Thymus (tissue), 11 donors: ENCODE measurements around the gene APOM. TPM values are rescaled to one million over a fixed set of nuclear protein-coding genes. Genes with fewer than 3 reads are reported as not detected.

Source experiments
- DNase-seq, 9 donors: peaks; one replicate each; pipeline ENCODE4 v3.0.0-alpha.2; 2013; ENCODE audit warnings: low spot score in 9 of 9, low read depth in 6 of 9, missing footprints in 1 of 9
- H3K27ac ChIP-seq, 2 donors: one replicate each; pipeline ENCODE4 v1.5.1; 2013; ENCODE audit warnings: control low read depth in 1 of 2, low read depth in 1 of 2, low read length in 1 of 2, mild to moderate bottlenecking in 1 of 2, moderate library complexity in 1 of 2
- H3K27me3 ChIP-seq, 2 donors: one replicate each; pipeline ENCODE4 v1.5.1; 2013; ENCODE audit warnings: low read length in 1 of 2; ENCODE audit not compliant: control insufficient read depth in 2 of 2, insufficient read depth in 1 of 2
- H3K36me3 ChIP-seq, 2 donors: one replicate each; pipeline ENCODE4 v1.5.1; 2013; ENCODE audit warnings: low read length in 1 of 2, mild to moderate bottlenecking in 1 of 2, moderate library complexity in 1 of 2; ENCODE audit not compliant: control insufficient read depth in 2 of 2, insufficient read depth in 2 of 2
- H3K4me1 ChIP-seq, 2 donors: one replicate each; pipeline ENCODE4 v1.5.1; 2013; ENCODE audit warnings: low read length in 2 of 2; ENCODE audit not compliant: control insufficient read depth in 2 of 2, insufficient read depth in 2 of 2
- H3K4me3 ChIP-seq, 2 donors: one replicate each; pipeline ENCODE4 v1.5.1; 2013; ENCODE audit warnings: low read length in 2 of 2, control low read depth in 1 of 2, mild to moderate bottlenecking in 1 of 2
- H3K9me3 ChIP-seq, 2 donors: one replicate each; pipeline ENCODE4 v1.5.1; 2013; ENCODE audit warnings: low read length in 1 of 2, mild to moderate bottlenecking in 1 of 2; ENCODE audit not compliant: control insufficient read depth in 2 of 2, insufficient read depth in 1 of 2
- WGBS: extraction: QIAGEN DNeasy Blood & Tissue Kit; methylation state at CpG from one replicate; pipeline ENCODE4 v1.1.7; 2013; 5-methylcytosine and 5-hydroxymethylcytosine counted together
- polyA plus RNA-seq: library from polyadenylated mRNA; stranded (reverse); fragments of 200-250 nt; gene quantifications from one replicate; pipeline ENCODE4 v1.2.3, GENCODE V29; 2013
- total RNA-seq: library from RNA; stranded (reverse); fragments of 120-200 nt; gene quantifications from one replicate; pipeline ENCODE4 v1.2.4, GENCODE V29; 2013
- donor health status: healthy.

Gene APOM
- total and polyA plus RNA-seq, 2 donors: 6.1 to 9.1 TPM

DNA sequence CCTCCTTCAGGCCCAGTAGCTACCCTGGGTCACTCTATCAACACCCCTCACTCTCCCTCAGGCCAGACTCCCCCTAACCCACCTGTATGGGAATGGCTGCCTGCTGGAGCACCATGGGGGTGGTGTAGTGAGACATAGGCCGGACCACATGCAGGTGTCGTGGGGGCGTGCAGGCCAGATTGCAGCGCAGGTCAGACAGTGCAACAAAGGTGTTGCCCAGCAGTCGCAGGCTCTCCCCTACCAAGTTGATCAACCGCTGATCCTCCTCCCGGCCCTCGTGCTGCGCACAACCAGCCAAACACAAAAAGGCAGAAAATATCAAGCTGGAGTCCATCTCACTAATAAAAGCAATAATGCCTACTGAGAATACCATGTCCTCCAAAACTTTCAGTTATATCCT lies 10.4 kb upstream of the APOM start:
- Histone ChIP-seq H3K27me3 (no peaks in the 10 kb centered on the region), H3K4me1 (no peaks in the 10 kb centered on the region), H3K9me3 (no peaks in the 10 kb centered on the region), H3K4me3 (no peak overlapping the region), H3K27ac (no peak overlapping the region), H3K36me3 (peaks cover 87 to 93% of the 10 kb centered on the region in 2 donors)
- over 99% methylated on average over 9 of the region's 9 CpGs for WGBS
- no peak for DNase-seq

DNA sequence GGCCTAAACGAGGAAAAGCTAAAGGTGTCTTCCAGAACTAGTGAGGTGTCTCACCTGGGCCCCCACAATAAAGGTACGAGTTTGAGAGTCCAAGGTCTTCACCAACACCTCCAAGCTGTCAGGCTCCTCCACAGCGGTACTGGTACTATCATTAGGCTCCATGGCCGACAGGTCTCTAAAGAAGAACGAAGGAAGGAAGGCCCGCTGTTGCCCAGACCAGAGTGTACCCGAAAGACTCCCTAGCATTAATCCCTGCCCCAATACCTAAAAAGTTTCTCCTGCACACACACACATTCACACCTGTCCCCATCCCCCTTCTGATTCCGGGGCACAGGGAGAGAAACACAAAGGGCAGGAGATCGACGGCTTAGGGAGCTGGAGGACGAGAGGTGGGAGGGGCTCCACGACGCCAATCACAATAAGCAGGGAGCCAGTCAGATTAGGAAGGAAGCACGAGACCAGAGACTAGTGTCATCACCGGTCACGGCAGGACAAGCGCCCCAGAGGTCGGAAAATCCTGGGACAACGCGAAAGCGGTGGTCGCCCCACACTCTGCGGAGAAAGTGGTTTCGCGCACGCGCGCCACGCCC lies 4.0 kb upstream of the APOM start:
- peak in 1 of 9 donors; percentile 27 for DNase-seq

DNA sequence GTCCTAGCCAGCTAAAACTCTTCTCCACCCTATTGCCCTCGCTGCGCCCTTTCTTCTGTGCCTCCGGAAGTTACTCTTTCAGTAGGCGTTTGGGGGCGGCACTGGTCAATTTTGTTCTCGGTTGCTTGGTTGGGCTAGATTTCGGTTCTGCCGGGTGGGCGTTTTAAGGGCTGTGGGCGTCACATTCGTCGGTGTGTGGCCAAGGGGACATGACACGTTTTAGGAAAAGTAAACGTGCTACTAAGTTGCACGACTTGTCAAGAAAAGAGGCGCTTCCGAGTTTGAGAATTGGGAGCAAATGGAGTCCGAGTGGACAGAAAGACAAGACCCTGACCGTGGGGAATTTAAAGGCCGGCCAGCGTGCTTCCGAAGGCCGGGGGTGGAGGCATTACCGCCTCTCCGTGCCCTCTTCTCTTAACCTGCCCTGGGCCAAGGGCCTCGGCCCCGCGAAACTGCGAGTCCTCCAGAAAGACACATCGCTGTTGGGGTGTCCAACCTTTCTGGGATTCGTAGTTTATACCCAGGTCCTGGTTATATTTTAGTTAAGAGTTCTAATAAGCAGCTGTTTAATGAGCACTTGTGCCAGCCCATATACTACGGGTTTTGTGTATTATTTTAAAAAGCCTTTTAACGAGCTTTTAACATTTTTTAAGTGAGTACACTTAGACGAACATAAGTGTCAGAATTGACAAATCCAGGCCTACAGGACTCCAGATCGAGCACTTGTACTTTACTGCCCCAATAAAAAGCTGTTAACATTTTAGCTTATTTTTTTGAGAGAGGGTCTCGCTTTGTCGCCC lies 2.6 kb upstream of the APOM start:
- H3K4me1 ChIP-seq: peaks cover 9 to 25% of the 10 kb centered on the region in 2 donors

More for the DNA sequence above, 4.0 kb upstream of the APOM start:
- Histone ChIP-seq H3K27me3 (no peaks in the 10 kb centered on the region), H3K4me1 (peaks cover 9 to 19% of the 10 kb centered on the region in 2 donors), H3K4me3 (peak overlapping the region; percentile 72 to 86), H3K36me3 (peaks cover 31 to 52% of the 10 kb centered on the region in 2 donors), H3K27ac (peak overlapping the region; percentile 96 to 97), H3K9me3 (no peaks in the 10 kb centered on the region)
- WGBS: 5% methylated on average over 29 of the region's 29 CpGs

DNA sequence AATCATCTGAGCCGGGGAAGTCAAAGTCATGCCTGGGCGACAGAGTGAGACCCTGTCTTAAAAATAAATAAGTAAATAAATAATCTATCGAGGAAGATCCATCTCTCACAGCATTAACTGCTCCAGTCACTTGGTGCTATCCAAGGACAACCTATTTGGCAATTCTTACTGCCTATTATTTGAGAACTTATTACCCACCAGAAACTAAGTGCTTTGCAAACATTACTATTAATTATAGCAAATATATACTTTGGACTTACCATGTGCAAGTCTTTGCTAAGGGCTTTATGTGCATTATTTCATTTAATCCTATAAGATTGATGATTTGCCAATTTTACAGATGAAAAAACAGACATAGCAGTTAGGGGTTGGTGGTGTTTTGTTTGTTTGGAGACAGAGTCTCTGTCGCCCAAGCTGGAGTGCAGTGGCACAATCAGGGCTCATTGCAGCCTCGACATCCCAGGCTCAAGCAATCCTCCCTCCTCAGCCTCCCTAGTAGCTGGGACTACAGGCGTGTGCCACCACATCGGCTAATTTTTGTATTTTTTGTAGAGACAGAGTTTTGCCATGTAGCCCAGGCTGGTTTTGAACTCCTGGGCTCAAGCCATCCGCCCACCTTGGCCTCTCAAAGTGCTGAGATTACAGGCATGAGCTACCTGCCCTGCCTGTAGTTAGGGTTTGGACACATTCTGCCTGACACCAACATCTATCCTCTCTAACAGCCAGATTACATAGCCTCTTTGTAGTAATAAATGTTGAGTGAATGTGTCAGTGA lies 933 bp upstream of the APOM start:
- WGBS: 97% methylated on average over 8 of the region's 8 CpGs
- H3K4me1 ChIP-seq: peaks cover 21 to 41% of the 10 kb centered on the region in 2 donors
- no peaks in the 10 kb centered on the region for H3K27me3 ChIP-seq
- no peaks in the 10 kb centered on the region for H3K9me3 ChIP-seq
- no peak overlapping the region for H3K27ac ChIP-seq
- no peak for DNase-seq
- H3K36me3 ChIP-seq: peaks cover 14 to 40% of the 10 kb centered on the region in 2 donors
- H3K4me3 ChIP-seq: no peak overlapping the region

More for the DNA sequence above, 2.6 kb upstream of the APOM start:
- peak overlapping the region; percentile 72 to 86 for H3K4me3 ChIP-seq
- DNase-seq: no peak
- WGBS: 12% methylated on average over 37 of the region's 37 CpGs
- H3K27me3 ChIP-seq: no peaks in the 10 kb centered on the region
- H3K27ac ChIP-seq: peak overlapping the region; percentile 96 to 97
- H3K36me3 ChIP-seq: peaks cover 26 to 47% of the 10 kb centered on the region in 2 donors
- H3K9me3 ChIP-seq: no peaks in the 10 kb centered on the region

DNA sequence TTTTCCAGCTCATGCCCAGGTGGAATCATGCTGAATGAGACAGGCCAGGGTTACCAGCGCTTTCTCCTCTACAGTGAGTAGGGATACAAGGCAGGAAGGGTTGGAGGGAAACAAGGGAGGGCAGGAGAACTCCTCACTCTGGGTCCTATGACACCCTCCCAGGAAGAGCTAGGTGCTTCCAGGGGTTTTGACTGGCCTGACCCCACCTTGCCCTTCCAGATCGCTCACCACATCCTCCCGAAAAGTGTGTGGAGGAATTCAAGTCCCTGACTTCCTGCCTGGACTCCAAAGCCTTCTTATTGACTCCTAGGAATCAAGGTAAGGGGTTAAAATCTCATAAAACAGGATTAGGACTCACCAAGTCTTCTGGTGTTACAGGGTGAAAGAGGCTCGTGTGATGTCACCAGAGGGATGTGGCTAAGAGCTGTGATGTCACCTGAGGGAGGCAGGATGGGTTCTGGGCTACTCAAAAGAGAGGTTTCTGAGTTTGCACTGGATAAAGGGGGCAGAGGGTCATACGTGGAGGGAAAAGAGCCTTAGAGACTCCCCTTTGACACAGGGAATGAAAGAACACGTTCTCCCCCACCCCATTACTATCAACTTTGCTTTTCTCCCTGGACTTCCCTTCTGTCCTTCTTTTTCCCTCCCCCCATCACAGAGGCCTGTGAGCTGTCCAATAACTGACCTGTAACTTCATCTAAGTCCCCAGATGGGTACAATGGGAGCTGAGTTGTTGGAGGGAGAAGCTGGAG lies 1.9 kb downstream of the APOM start:
- Histone ChIP-seq H3K27ac (no peak overlapping the region), H3K4me1 (peaks cover 29 to 54% of the 10 kb centered on the region in 2 donors), H3K36me3 (peaks cover 18 to 42% of the 10 kb centered on the region in 2 donors), H3K27me3 (no peaks in the 10 kb centered on the region), H3K9me3 (no peaks in the 10 kb centered on the region), H3K4me3 (no peak overlapping the region)
- DNase-seq: no peak
- WGBS: 96% methylated on average over 6 of the region's 6 CpGs

DNA sequence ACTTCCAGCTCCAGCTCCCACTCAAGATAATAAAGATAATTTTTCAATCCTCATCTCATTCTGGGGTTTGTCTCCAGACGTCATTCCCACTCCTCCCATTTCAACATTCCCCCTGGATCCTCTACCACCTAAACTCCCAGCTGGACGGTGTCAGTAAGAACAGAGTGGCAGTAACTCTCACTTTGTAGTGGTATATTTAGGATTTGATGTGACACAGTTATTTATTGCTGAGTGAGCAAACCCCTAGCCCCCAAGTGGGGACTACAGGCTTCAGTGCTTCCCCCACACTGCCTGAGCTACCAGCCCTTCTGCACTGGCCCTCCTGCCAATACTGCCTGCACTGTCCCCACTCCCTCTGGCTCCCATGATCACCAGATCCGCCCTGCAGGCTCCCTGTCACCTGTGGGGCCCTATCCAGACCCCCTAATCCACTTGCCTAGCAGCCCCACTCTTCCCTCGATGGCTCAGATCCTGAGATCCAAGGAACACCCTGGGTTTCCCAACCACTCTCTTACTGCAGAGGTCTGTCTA lies 2.5 kb downstream of the APOM start:
- H3K4me3 ChIP-seq: no peak overlapping the region
- 97% methylated on average over 4 of the region's 4 CpGs for WGBS
- H3K9me3 ChIP-seq: no peaks in the 10 kb centered on the region
- no peak overlapping the region for H3K27ac ChIP-seq
- no peak for DNase-seq
- H3K4me1 ChIP-seq: peaks cover 35 to 59% of the 10 kb centered on the region in 2 donors
- no peaks in the 10 kb centered on the region for H3K27me3 ChIP-seq
- peaks cover 18 to 46% of the 10 kb centered on the region in 2 donors for H3K36me3 ChIP-seq

DNA sequence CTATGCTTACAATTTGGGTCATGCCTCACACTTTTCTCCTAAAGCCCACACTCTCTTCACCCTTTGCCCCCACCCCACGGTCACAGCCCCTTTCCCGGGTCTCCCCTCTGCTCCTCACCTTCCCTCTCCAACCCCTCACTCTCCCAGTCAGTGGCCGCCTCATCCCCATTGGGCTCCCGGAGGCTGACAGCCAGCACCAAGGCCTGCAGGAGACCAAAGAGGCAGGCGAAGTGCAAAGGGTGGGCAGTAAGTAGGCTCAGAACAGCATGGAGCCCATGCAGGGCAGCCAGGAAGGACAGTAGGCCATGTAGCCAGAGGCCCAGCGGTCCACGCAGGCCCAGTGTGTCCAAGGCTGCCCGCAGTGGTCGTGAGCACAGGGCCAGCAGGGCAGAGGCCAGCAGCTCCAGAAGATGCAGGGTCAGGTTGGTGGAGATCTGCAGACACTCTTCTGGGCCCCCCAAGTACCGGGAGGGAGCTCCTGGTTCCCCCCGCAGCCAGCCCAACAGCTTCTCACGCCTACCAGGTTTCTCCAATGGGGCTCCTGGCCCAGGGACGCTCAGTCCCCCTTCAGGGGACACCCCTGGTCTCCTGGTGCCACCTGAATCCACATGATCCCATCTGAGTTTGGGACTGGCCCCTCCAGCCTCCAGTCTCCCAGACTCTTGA lies 3.4 kb downstream of the APOM start:
- no peaks in the 10 kb centered on the region for H3K27me3 ChIP-seq
- H3K4me3 ChIP-seq: peak overlapping the region; percentile 84 to 90
- H3K27ac ChIP-seq: no peak overlapping the region
- H3K9me3 ChIP-seq: no peaks in the 10 kb centered on the region
- peaks cover 18 to 54% of the 10 kb centered on the region in 2 donors for H3K36me3 ChIP-seq
- WGBS: 97% methylated on average over 13 of the region's 13 CpGs
- DNase-seq: no peak
- H3K4me1 ChIP-seq: peaks cover 38 to 62% of the 10 kb centered on the region in 2 donors
